Inferior parietal cortex (tissue), 1 donor: Measurements from ENCODE around the gene TM9SF4.

ENCODE experiments used
- DNase-seq: peaks from one replicate; pipeline ENCODE4 v3.0.0-alpha.2; 2016; ENCODE audit errors: extremely low spot score

Gene TM9SF4

DNA sequence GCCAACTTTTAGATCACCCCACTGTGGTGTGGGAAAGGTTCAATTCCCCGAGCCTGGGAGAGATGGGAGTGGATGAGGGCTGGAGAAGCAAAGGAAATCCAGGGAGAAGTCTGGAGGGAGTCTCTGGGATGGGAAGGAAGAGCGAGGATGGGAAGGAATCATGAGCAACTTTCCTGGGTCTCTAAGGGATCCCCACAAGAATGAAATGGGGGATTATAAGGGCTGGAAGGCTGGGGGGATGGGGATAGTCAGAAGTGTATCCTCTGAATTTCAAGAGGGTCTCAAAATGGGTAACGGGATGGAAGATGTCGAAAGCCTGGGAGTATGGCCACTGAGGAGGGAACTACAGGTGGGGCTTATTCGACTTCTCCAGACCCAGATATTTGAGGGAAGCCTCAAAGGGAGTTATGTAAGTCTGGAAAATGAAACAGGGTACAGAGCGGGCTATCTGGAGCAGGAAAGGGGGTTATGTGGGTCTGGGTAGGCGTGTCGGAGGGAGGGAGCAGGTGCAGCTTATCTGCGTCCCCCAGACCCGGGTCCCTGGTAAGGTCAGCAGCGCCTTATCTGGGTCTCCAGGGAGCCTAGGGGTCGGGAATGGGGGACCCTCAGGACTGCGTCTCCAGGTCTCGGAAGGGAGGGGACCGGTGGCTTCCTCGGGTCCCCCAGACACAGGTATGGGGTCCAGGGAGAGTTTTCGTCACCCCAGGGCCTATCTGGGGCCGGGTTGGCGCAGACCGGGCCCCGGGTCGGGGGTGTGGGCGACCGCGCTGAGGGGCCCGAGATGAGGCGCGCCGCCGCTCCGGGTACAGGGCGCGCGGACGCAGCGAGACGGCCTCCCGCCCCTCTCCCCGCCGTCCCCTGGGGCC, 97.5 kb downstream of the TM9SF4 start:
- DNase-seq, result no peak

DNA sequence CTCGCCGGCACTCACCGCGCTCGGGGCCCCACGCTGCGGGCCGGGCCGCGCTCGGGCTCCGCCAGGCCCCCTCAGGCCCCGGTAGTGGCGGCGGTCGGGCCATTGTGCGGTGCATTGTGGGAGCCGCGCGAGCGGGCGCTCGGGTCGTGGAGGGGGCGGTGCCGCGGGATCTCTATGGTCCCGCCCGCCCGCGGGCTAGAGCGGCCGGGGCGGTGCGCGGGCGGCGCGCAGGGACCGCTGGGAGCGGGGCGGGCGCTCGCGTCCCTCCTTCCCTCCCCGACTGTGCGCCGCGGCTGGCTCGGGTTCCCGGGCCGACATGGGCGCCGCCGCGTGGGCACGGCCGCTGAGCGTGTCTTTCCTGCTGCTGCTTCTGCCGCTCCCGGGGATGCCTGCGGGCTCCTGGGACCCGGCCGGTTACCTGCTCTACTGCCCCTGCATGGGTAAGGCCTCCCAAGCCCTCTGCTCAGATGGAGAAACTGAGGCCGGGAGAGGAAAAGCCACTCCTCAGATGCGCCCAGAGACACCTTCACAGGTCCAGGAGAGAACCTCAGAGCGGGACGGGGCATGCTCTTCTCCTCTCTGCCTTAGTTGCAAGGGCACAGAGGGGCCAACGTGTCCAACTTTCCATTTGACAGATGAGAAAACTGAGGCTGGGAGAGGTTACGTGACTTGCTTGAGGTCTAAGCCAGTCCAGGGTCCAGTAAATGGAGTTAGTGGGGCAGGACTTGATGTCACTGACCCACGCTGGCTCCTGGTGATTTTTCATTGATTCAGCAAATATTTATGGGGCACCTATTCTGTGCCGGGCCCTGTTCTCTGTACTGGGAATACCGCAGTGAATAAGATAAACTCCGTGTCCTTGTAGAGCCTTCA, 98.3 kb downstream of the TM9SF4 start, which contains the start of the genes PLAGL2 and POFUT1:
Gene PLAGL2, minus strand, starts transcription at position 118 of the 873 bp plus-strand sequence. CDS start 5,565 bp downstream, outside the sequence.
Gene POFUT1, plus strand, starts transcription at position 255 of the 873 bp plus-strand sequence. Its CDS starts 62 bp downstream, at position 317.
- DNase-seq, result peak; percentile 84

DNA sequence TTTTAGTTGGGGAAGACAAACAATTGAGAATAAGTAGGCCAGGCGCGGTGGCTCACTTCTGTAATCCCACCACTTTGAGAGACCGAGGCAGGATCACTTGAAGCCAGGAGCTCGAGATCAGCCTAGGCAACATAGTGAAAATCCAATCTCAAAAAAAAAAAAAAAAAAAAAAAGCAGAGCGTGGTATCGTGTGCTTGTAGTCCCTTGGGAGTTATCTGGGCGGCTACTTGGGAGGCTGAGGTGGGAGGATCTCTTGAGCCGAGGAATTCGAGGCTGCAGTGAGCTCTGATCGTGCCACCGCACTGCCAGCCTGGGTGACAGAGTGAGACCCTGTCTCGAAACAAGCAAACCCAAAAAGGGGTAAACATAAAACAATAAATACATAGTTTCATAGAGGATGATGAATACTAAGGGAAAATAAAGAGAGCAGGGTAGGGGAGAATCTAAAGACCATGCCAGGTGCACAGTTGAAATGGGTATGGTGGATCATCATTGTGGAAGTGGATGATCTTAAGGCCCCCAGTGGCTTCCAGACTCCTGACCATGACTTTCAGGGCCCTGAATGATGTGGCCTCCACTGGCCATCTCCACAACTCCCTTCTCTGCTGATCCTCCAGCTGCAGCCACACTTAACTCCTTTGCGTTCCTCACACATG, 99.1 kb downstream of the TM9SF4 start:
- DNase-seq, result no peak

DNA sequence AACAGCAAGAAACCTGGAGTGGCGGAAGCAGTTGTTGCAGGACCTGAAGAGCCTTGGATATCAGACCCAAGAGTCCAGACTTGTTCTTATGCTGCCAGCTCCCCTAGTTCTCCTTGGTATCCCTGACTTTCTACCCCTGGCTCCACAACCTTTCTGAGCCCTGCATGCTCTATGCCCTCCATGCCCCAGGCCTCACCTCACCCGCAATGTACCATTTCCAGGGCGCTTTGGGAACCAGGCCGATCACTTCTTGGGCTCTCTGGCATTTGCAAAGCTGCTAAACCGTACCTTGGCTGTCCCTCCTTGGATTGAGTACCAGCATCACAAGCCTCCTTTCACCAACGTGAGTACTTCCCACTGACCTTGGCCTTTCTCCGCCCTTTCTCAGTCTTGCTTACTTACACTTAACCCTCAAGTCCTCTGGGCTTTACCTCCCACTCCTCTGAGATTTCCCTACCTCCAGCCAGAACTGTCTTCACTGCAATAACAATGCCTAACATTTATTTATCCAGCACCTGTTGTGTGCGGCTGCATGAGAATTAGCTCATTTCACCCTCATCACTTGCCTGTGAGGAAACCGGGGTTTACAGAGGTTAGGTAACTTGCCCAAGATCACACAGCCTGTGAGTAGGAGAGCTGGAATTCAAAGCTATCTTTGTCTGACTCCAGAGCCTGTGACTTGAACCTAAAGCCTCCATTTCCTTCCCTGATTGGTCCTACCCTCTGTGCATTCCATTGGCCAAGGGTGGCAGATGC, 100.5 kb downstream of the TM9SF4 start:
- DNase-seq, result no peak

DNA sequence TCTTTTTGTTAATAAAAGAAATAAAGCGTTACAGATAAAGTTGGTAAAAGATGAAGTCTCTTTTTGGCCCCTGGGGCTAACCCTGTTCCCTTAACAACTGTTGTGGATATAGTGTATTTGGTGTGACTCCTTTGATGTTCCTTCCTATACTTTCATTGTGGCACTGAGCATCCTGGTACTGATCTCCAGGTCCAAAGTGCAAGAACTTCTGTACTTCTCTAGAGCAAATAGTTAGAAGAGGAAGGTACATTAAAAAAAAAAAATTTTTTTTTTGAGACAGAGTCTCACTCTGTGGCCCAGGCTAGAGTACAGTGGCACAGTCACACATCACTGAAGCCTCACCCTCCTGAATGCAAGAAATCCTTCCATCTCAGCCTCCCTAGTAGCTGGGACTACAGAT, 104.4 kb downstream of the TM9SF4 start:
- no peak for DNase-seq

DNA sequence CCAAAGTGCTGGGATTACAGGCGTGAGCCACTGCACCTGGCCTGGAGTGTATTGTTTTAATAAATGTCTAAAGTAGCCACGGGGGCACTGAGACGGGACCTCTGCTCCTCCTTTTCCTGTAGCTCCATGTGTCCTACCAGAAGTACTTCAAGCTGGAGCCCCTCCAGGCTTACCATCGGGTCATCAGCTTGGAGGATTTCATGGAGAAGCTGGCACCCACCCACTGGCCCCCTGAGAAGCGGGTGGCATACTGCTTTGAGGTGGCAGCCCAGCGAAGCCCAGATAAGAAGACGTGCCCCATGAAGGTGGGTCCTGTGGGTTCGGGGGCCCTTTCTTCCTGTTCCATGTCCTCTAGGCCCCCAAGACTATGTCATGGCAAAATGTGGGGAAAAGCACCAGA, 105.6 kb downstream of the TM9SF4 start:
- no peak for DNase-seq

DNA sequence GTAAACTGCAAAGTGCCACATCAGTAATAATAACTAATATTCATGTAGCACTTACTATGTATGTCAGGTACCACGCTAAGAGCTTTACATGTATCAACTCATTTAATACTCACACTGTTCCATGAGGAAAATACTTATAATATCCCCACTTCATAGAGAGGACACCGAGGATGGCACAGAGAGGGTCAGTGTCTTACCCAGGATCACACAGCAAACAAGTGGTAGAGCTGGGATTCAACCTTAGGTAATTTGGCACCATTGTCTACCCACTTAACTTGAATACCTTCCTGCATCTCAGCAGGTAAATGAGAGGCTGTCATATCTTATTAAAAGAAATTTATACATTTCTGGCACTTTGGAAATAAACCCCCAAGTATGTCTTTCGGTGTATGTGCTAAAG, 106.2 kb downstream of the TM9SF4 start:
- DNase-seq, result no peak

DNA sequence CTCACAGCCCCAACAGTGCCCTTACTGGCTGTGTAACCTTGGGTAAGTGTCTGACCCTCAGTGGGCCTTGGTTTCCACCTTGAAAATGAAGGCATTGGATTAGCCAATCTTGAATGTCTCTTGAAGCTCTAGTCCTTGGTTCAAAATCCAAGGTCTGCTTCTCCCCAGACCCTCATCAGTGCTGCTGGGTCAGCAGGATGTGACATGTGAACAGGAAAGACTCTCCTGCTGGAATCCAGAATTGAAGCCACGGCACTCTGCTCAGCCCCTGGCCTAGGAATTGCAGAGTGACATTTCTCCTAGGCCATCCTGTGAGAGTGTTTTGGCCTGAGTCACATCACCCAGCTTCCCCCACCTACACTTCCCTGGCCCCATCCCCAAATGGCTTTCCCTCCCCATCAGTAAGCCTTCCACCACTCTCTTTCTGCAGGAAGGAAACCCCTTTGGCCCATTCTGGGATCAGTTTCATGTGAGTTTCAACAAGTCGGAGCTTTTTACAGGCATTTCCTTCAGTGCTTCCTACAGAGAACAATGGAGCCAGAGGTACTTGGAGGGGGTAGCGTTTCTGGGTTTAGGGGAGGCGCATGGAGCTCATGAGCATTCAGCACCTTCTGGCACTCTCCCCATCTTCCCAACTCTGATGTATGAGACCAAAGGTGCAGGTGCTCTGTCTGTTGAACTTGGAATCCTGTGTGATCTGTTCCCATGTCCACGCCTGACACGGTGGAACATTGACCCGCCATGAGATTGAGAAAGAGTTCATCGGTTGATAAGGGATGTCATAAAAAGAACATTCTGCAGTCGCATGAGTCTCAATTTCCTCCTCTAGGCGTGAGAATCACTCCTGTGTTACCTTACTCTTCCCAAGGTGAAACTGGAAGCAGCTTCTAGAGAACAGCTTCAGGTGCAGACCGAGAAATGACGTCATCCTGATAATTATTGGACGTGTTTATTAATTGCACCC, 106.9 kb downstream of the TM9SF4 start:
- no peak for DNase-seq
